ENCODE results near the gene CTLA4.

The CTLA4 gene

GRCh38 chr2:203826704-203827103 lies 40.9 kb upstream of the CTLA4 start:
- Histone ChIP-seq H3K14ac (ENCODE audit: low read length) (no peak overlapping the region), H2BK15ac (ENCODE audit: low read length) (no peak overlapping the region), H2BK120ac (ENCODE audit: low read depth, low read length) (no peak overlapping the region), H2BK5ac (ENCODE audit: low read length) (no peak overlapping the region), H3K9ac (ENCODE audit: low read depth, low read length, poor library complexity) (no peak overlapping the region), H3K18ac (ENCODE audit: low read length) (no peak overlapping the region), H3K4me1 (ENCODE audit: control insufficient read depth in 2 of 2, insufficient read depth in 1 of 2, low read depth in 1 of 2, low read length in 2 of 2) (no peaks in the 10 kb centered on the region), H3K36me3 (replicated peaks in 1 of 2; ENCODE audit: control insufficient read depth in 2 of 2, insufficient read depth in 2 of 2, low read length in 2 of 2) (no peaks in the 10 kb centered on the region), H4K8ac (ENCODE audit: low read depth, low read length) (no peak overlapping the region), H3K27me3 (ENCODE audit: control insufficient read depth in 3 of 3, insufficient read depth in 3 of 3, low read depth in 1 of 3, low read length in 3 of 3) (peaks cover 0 to 5% (median 0%) of the 10 kb centered on the region in 3 experiments), H3K4ac (ENCODE audit: low read length) (no peak overlapping the region), H3K4me3 (ENCODE audit: low read length in 2 of 2) (no peak overlapping the region), H3K9me3 (replicated peaks in 1 of 2; ENCODE audit: control insufficient read depth in 2 of 2, insufficient read depth in 1 of 2, low read depth in 1 of 2, low read length in 2 of 2) (peaks cover 0 to 2% of the 10 kb centered on the region in 2 donors), H2AK5ac (ENCODE audit: low read depth, low read length) (no peak overlapping the region), H4K91ac (ENCODE audit: low read depth, low read length, poor library complexity) (no peak overlapping the region), H2BK12ac (ENCODE audit: low read length) (no peak overlapping the region), H2AFZ (ENCODE audit: low read length) (no peak overlapping the region), H3K79me1 (ENCODE audit: low read depth, low read length) (no peaks in the 10 kb centered on the region), H3K27ac (replicated peaks; ENCODE audit: low read length) (no peak overlapping the region), H3K4me2 (ENCODE audit: insufficient read depth, low read length, poor library complexity, severe bottlenecking) (no peak overlapping the region), H3K23ac (ENCODE audit: low read depth, low read length, poor library complexity) (no peak overlapping the region)
- no peak for DNase-seq (ENCODE audit: low spot score)
- WGBS, 2 donors (ENCODE audit: extremely low coverage in 2 of 2, insufficient read length in 2 of 2, insufficient replicate concordance in 1 of 2): no CpG with 5 or more reads among the region's 1 CpG

GRCh38 chr2:203830304-203831055 lies 37.1 kb upstream of the CTLA4 start:
- Histone ChIP-seq H2AFZ (ENCODE audit: low read length) (peak overlapping the region; percentile 31), H3K9me3 (replicated peaks in 1 of 2; ENCODE audit: control insufficient read depth in 2 of 2, insufficient read depth in 1 of 2, low read depth in 1 of 2, low read length in 2 of 2) (peaks cover 0 to 2% of the 10 kb centered on the region in 2 donors), H2BK5ac (ENCODE audit: low read length) (no peak overlapping the region), H2BK120ac (ENCODE audit: low read depth, low read length) (no peak overlapping the region), H3K36me3 (replicated peaks in 1 of 2; ENCODE audit: control insufficient read depth in 2 of 2, insufficient read depth in 2 of 2, low read length in 2 of 2) (no peaks in the 10 kb centered on the region), H3K4me3 (ENCODE audit: low read length in 2 of 2) (no peak overlapping the region), H3K27ac (replicated peaks; ENCODE audit: low read length) (no peak overlapping the region), H3K14ac (ENCODE audit: low read length) (no peak overlapping the region), H3K27me3 (ENCODE audit: control insufficient read depth in 3 of 3, insufficient read depth in 3 of 3, low read depth in 1 of 3, low read length in 3 of 3) (no peaks in the 10 kb centered on the region), H3K18ac (ENCODE audit: low read length) (no peak overlapping the region), H3K23ac (ENCODE audit: low read depth, low read length, poor library complexity) (no peak overlapping the region), H3K4ac (ENCODE audit: low read length) (no peak overlapping the region), H2BK12ac (ENCODE audit: low read length) (no peak overlapping the region), H4K91ac (ENCODE audit: low read depth, low read length, poor library complexity) (no peak overlapping the region), H3K9ac (ENCODE audit: low read depth, low read length, poor library complexity) (no peak overlapping the region), H4K8ac (ENCODE audit: low read depth, low read length) (no peak overlapping the region), H3K4me1 (ENCODE audit: control insufficient read depth in 2 of 2, insufficient read depth in 1 of 2, low read depth in 1 of 2, low read length in 2 of 2) (no peaks in the 10 kb centered on the region), H2AK5ac (ENCODE audit: low read depth, low read length) (no peak overlapping the region), H3K79me1 (ENCODE audit: low read depth, low read length) (no peaks in the 10 kb centered on the region), H3K4me2 (ENCODE audit: insufficient read depth, low read length, poor library complexity, severe bottlenecking) (no peak overlapping the region), H2BK15ac (ENCODE audit: low read length) (no peak overlapping the region)
- no peak for DNase-seq (ENCODE audit: low spot score)
- WGBS, 2 donors (ENCODE audit: extremely low coverage in 2 of 2, insufficient read length in 2 of 2, insufficient replicate concordance in 1 of 2): no CpG with 5 or more reads among the region's 9 CpGs

- no peak overlapping the region for H2AK5ac ChIP-seq (ENCODE audit: low read depth, low read length)
- no peak overlapping the region for H2BK12ac ChIP-seq (ENCODE audit: low read length)
- no peak for DNase-seq (ENCODE audit: low spot score)
Observed at GRCh38 chr2:203835420-203835819, 32.2 kb upstream of the CTLA4 start.

GRCh38 chr2:203835892-203836800 lies 31.4 kb upstream of the CTLA4 start:
- Histone ChIP-seq H3K27me3 (ENCODE audit: control insufficient read depth in 3 of 3, insufficient read depth in 3 of 3, low read depth in 1 of 3, low read length in 3 of 3) (peaks cover 0 to 2% (median 0%) of the 10 kb centered on the region in 3 experiments), H3K79me1 (ENCODE audit: low read depth, low read length) (no peaks in the 10 kb centered on the region), H3K4me2 (ENCODE audit: insufficient read depth, low read length, poor library complexity, severe bottlenecking) (no peak overlapping the region), H2BK12ac (ENCODE audit: low read length) (no peak overlapping the region), H3K4ac (ENCODE audit: low read length) (no peak overlapping the region), H3K4me1 (ENCODE audit: control insufficient read depth in 2 of 2, insufficient read depth in 1 of 2, low read depth in 1 of 2, low read length in 2 of 2) (peaks cover 0 to 2% of the 10 kb centered on the region in 2 donors), H3K36me3 (replicated peaks in 1 of 2; ENCODE audit: control insufficient read depth in 2 of 2, insufficient read depth in 2 of 2, low read length in 2 of 2) (no peaks in the 10 kb centered on the region), H2AFZ (ENCODE audit: low read length) (peak overlapping the region; percentile 46), H2AK5ac (ENCODE audit: low read depth, low read length) (no peak overlapping the region), H3K9ac (ENCODE audit: low read depth, low read length, poor library complexity) (no peak overlapping the region), H2BK5ac (ENCODE audit: low read length) (no peak overlapping the region), H4K91ac (ENCODE audit: low read depth, low read length, poor library complexity) (no peak overlapping the region), H3K4me3 (ENCODE audit: low read length in 2 of 2) (no peak overlapping the region), H2BK120ac (ENCODE audit: low read depth, low read length) (no peak overlapping the region), H3K14ac (ENCODE audit: low read length) (no peak overlapping the region), H3K18ac (ENCODE audit: low read length) (no peak overlapping the region), H2BK15ac (ENCODE audit: low read length) (no peak overlapping the region), H3K27ac (replicated peaks; ENCODE audit: low read length) (no peak overlapping the region), H3K23ac (ENCODE audit: low read depth, low read length, poor library complexity) (no peak overlapping the region), H3K9me3 (replicated peaks in 1 of 2; ENCODE audit: control insufficient read depth in 2 of 2, insufficient read depth in 1 of 2, low read depth in 1 of 2, low read length in 2 of 2) (no peaks in the 10 kb centered on the region), H4K8ac (ENCODE audit: low read depth, low read length) (no peak overlapping the region)
- WGBS, 2 donors (ENCODE audit: extremely low coverage in 2 of 2, insufficient read length in 2 of 2, insufficient replicate concordance in 1 of 2): no CpG with 5 or more reads among the region's 19 CpGs
- DNase-seq (ENCODE audit: low spot score): no peak

More at GRCh38 chr2:203835420-203835819, 32.2 kb upstream of the CTLA4 start:
- H3K23ac ChIP-seq (ENCODE audit: low read depth, low read length, poor library complexity): no peak overlapping the region
- no peaks in the 10 kb centered on the region for H3K4me1 ChIP-seq (ENCODE audit: control insufficient read depth in 2 of 2, insufficient read depth in 1 of 2, low read depth in 1 of 2, low read length in 2 of 2)
- no peak overlapping the region for H3K9ac ChIP-seq (ENCODE audit: low read depth, low read length, poor library complexity)
- peak overlapping the region; percentile 46 for H2AFZ ChIP-seq (ENCODE audit: low read length)
- H3K36me3 ChIP-seq (replicated peaks in 1 of 2; ENCODE audit: control insufficient read depth in 2 of 2, insufficient read depth in 2 of 2, low read length in 2 of 2): no peaks in the 10 kb centered on the region
- H4K8ac ChIP-seq (ENCODE audit: low read depth, low read length): no peak overlapping the region
- H2BK15ac ChIP-seq (ENCODE audit: low read length): no peak overlapping the region
- H2BK5ac ChIP-seq (ENCODE audit: low read length): no peak overlapping the region
- peaks cover 0 to 2% (median 0%) of the 10 kb centered on the region in 3 experiments for H3K27me3 ChIP-seq (ENCODE audit: control insufficient read depth in 3 of 3, insufficient read depth in 3 of 3, low read depth in 1 of 3, low read length in 3 of 3)
- H3K4me2 ChIP-seq (ENCODE audit: insufficient read depth, low read length, poor library complexity, severe bottlenecking): no peak overlapping the region
- WGBS, 2 donors (ENCODE audit: extremely low coverage in 2 of 2, insufficient read length in 2 of 2, insufficient replicate concordance in 1 of 2): no CpG with 5 or more reads among the region's 6 CpGs
- no peak overlapping the region for H2BK120ac ChIP-seq (ENCODE audit: low read depth, low read length)
- H4K91ac ChIP-seq (ENCODE audit: low read depth, low read length, poor library complexity): no peak overlapping the region
- no peak overlapping the region for H3K18ac ChIP-seq (ENCODE audit: low read length)
- no peak overlapping the region for H3K27ac ChIP-seq (replicated peaks; ENCODE audit: low read length)
- no peak overlapping the region for H3K14ac ChIP-seq (ENCODE audit: low read length)
- no peaks in the 10 kb centered on the region for H3K79me1 ChIP-seq (ENCODE audit: low read depth, low read length)
- no peak overlapping the region for H3K4ac ChIP-seq (ENCODE audit: low read length)
- H3K9me3 ChIP-seq (replicated peaks in 1 of 2; ENCODE audit: control insufficient read depth in 2 of 2, insufficient read depth in 1 of 2, low read depth in 1 of 2, low read length in 2 of 2): no peaks in the 10 kb centered on the region
- no peak overlapping the region for H3K4me3 ChIP-seq (ENCODE audit: low read length in 2 of 2)

Data from neuronal stem cell (in vitro differentiated cells).